PC-9 (cell line): ENCODE measurements around the gene LILRA1.
"Not testable (repeated sequence)": the region's sequence is repeated elsewhere in the genome, so short reads cannot be mapped to it uniquely, and the experiment has no call there.

Experiments
- CTCF ChIP-seq: fragments of 200-600 bp; sonication (generic); conservative IDR thresholded peaks from 2 replicates; pipeline ENCODE4 v1.6.1; 2017; ENCODE audit warnings: mixed run types, antibody characterized with exemption, mild to moderate bottlenecking, moderate library complexity
- EZH2 ChIP-seq: fragments of 200-600 bp; sonication (generic); IDR thresholded peaks from 2 replicates; pipeline ENCODE4 v1.8.0; 2017; ENCODE audit warnings: antibody characterized with exemption, low read depth

- TF ChIP-seq CTCF, EZH2: not testable (repeated sequence)
Observed at GRCh38 chr19:54593931-54594626, 647 bp downstream of the LILRA1 start.
